ENCODE results near the gene IL5RA.

- TF ChIP-seq CTCF (conservative IDR thresholded peaks at IDR 0.05; ENCODE audit: low read depth, low read length) (no peak), EZH2 (IDR thresholded peaks at IDR 0.05; ENCODE audit: borderline replicate concordance, low read depth, low read length, poor library complexity, severe bottlenecking) (no peak)
Observed at GRCh38 chr3:3125977-3126376, 15.8 kb upstream of the IL5RA start.
